Stromal cell of bone marrow (primary cell): Measurements from ENCODE around the gene GFY.
"Not testable (repeated sequence)": the region's sequence is repeated elsewhere in the genome, so short reads cannot be mapped to it uniquely, and the experiment has no call there.

Source experiments
- DNase-seq: peaks from one replicate; pipeline ENCODE4 v3.0.0-alpha.2; 2012; ENCODE audit warnings: low read depth

GFY gene

GRCh38 chr19:49444100-49444700 is 19.0 kb downstream of the GFY start:
- not testable (repeated sequence) for DNase-seq

- DNase-seq: no peak
These were observed 20.8 kb downstream of the GFY start for GRCh38 chr19:49445997-49446396.

GRCh38 chr19:49447485-49448431 is 22.6 kb downstream of the GFY start:
- DNase-seq: no peak

- no peak for DNase-seq
These were observed 23.2 kb downstream of the GFY start for GRCh38 chr19:49448432-49448786.

- DNase-seq: no peak
These were observed 25.2 kb downstream of the GFY start for GRCh38 chr19:49450405-49450804.

GRCh38 chr19:49451430-49452181 is 26.4 kb downstream of the GFY start, which contains the start of gene PIH1D1:
PIH1D1 (minus strand) TSS chr19:49451814; CDS start chr19:49451574, 240 bp downstream.
- peak; percentile 99 for DNase-seq

GRCh38 chr19:49453013-49453756 is 28.0 kb downstream of the GFY start, which contains the start of gene ALDH16A1:
ALDH16A1 (plus strand) TSS chr19:49453225; CDS start chr19:49453332, 107 bp downstream.
- peak; percentile 97 for DNase-seq

GRCh38 chr19:49453757-49454240 is 28.6 kb downstream of the GFY start:
- DNase-seq: no peak

GRCh38 chr19:49455773-49456172 is 30.6 kb downstream of the GFY start:
- DNase-seq: no peak

GRCh38 chr19:49456326-49456725 is 31.1 kb downstream of the GFY start:
- DNase-seq: no peak

GRCh38 chr19:49458567-49458903 is 33.3 kb downstream of the GFY start:
- no peak for DNase-seq

- no peak for DNase-seq
These were observed 34.2 kb downstream of the GFY start for GRCh38 chr19:49459388-49459787.

GRCh38 chr19:49461130-49461529 is 35.9 kb downstream of the GFY start:
- DNase-seq: not testable (repeated sequence)

GRCh38 chr19:49461656-49462055 is 36.5 kb downstream of the GFY start:
- DNase-seq: no peak

GRCh38 chr19:49462492-49462891 is 37.3 kb downstream of the GFY start:
- no peak for DNase-seq

GRCh38 chr19:49463960-49464740 is 39.0 kb downstream of the GFY start:
- no peak for DNase-seq

GRCh38 chr19:49465371-49465770 is 40.2 kb downstream of the GFY start:
- no peak for DNase-seq

GRCh38 chr19:49468199-49468598 is 43.0 kb downstream of the GFY start:
- no peak for DNase-seq

GRCh38 chr19:49468746-49469447 is 43.7 kb downstream of the GFY start:
- peak; percentile 85 for DNase-seq
